Left ventricle myocardium inferior (tissue), 1 donor: ENCODE data around the gene CMPK2. TPM values are rescaled to one million over a fixed set of nuclear protein-coding genes. Genes with fewer than 3 reads are reported as not detected.
A peak's percentile ranks its signal among the peaks of the same experiment; 100 is the strongest.
"Not testable (repeated sequence)": the region's sequence is repeated elsewhere in the genome, so short reads cannot be mapped to it uniquely, and the experiment has no call there.

Source experiments
- DNase-seq: peaks from one replicate; pipeline ENCODE4 v3.0.0-alpha.2; 2020
- H3K27ac ChIP-seq: fragments of 200-600 bp; replicated peaks from 2 replicates; pipeline ENCODE4 v1.8.0; 2021
- H3K27me3 ChIP-seq: fragments of 200-600 bp; 2 replicates; pipeline ENCODE4 v1.8.0; 2021; ENCODE audit warnings: low read depth
- H3K36me3 ChIP-seq: fragments of 200-600 bp; 2 replicates; pipeline ENCODE4 v1.8.0; 2021
- H3K4me1 ChIP-seq: fragments of 200-600 bp; 2 replicates; pipeline ENCODE4 v1.8.0; 2021
- H3K4me3 ChIP-seq: fragments of 200-600 bp; 2 replicates; pipeline ENCODE4 v1.8.0; 2021; ENCODE audit warnings: mild to moderate bottlenecking, moderate library complexity
- H3K9me3 ChIP-seq: fragments of 200-600 bp; replicated peaks from 2 replicates; pipeline ENCODE4 v1.8.0; 2021
- intact Hi-C: fragments of 100-400 bp; cut with micrococcal nuclease; formaldehyde crosslinking; loops from one replicate; pipeline ENCODE4 v1.11.0; 2022
- total RNA-seq: library from RNA; stranded (reverse); fragmentation: NEBNext Ultra II Directional; extraction: Animal tissue kit (Norgen Biotek cat#: 25700); gene quantifications from one replicate; pipeline ENCODE4 v1.2.1, GENCODE V29; 2021
- TF ChIP-seq, protein P1 (sequence below): fragments of 200-600 bp; IDR thresholded peaks from 2 replicates; pipeline ENCODE4 v1.8.0; 2021; ENCODE audit warnings: antibody characterized with exemption, mild to moderate bottlenecking, borderline replicate concordance
- donor health status: DM: no; HTN: yes; CAD: no; lungs with severe emphysema.

CMPK2 gene
- total RNA-seq, 1 donor from 2014 or later, result 3.2 TPM

DNA sequence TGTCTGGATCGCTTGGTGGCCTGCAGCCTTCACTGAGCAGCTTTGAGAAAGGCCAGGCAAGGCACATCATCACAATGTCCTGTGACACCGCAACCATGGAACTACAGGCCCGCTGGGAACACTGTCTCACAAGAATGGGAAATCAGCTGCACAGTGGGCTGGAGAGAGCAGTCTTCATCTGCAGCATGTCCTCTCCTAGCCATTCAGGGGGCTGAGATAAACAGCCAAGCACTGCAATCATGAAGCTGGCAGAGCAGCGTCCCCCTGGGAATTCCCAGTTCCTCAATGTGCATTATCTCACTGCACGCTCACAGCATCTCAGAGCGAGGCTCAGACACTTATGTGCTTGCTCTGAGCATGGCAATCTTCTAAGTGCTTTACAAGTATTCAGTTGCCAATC is 1.9 kb downstream of the CMPK2 start:
- H3K4me3 ChIP-seq, result peak overlapping the region; percentile 87
- peaks cover 48% of the 10 kb centered on the region for H3K4me1 ChIP-seq
- H3K27ac ChIP-seq, result peak overlapping the region; percentile 94
- intact Hi-C loops, result no loop called here
- no peaks in the 10 kb centered on the region for H3K27me3 ChIP-seq
- TF ChIP-seq, protein P1, sequence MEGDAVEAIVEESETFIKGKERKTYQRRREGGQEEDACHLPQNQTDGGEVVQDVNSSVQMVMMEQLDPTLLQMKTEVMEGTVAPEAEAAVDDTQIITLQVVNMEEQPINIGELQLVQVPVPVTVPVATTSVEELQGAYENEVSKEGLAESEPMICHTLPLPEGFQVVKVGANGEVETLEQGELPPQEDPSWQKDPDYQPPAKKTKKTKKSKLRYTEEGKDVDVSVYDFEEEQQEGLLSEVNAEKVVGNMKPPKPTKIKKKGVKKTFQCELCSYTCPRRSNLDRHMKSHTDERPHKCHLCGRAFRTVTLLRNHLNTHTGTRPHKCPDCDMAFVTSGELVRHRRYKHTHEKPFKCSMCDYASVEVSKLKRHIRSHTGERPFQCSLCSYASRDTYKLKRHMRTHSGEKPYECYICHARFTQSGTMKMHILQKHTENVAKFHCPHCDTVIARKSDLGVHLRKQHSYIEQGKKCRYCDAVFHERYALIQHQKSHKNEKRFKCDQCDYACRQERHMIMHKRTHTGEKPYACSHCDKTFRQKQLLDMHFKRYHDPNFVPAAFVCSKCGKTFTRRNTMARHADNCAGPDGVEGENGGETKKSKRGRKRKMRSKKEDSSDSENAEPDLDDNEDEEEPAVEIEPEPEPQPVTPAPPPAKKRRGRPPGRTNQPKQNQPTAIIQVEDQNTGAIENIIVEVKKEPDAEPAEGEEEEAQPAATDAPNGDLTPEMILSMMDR, result no peak
- H3K9me3 ChIP-seq, result peaks cover 10% of the 10 kb centered on the region
- peaks cover 33% of the 10 kb centered on the region for H3K36me3 ChIP-seq
- peak; percentile 33 for DNase-seq

DNA sequence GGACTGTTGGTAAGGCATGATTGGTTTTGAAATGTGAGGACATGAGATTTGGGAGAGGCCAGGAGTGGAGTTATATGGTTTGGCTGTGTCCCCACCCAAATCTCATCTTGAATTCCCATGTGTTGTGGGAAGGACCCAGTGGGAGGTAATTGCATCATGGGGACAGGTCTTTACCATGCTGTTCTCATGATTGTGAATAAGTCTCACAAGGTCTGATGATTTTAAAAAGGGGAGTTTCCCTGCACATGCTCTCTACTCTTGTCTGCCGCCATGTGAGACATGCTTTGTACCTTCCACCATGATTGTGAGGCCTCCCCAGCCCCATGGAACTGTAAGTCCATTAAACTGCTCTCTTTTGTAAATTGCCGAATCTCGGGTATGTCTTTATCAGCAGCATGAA is 5.4 kb downstream of the CMPK2 start:
- intact Hi-C loops, result no loop called here
- Histone ChIP-seq H3K27me3 (no peaks in the 10 kb centered on the region), H3K4me1 (peaks cover 24% of the 10 kb centered on the region), H3K36me3 (peaks cover 48% of the 10 kb centered on the region), H3K27ac (no peak overlapping the region), H3K9me3 (peaks cover 21% of the 10 kb centered on the region), H3K4me3 (no peak overlapping the region)
- DNase-seq, result no peak
- TF ChIP-seq, protein P1, result no peak

DNA sequence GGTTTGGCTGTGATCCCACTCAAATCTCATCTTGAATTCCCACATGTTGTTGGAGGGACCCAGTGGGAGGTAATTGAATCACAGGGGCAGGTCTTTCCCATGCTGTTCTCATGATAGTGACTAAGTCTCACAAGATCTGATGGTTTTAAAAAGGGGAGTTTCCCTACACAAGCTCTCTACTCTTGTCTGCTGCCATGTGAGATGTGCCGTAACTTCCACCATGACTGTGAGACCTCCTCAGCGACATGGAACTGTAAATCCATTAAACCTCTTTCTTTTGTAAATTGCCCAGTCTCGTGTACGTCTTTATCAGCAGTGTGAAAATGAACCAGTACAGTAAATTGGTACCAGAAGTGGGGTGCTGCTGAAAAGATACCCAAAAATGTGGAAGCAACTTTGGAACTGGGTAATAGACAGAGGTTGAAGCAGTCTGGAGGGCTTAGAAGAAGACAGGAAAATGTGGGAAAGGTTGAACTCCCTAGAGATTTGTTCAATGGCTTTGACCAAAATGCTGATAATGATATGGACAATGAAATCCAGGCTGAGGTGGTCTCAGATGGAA is 7.2 kb downstream of the CMPK2 start:
- H3K27ac ChIP-seq, DNase-seq, intact Hi-C loops, H3K27me3 ChIP-seq, H3K4me3 ChIP-seq, H3K4me1 ChIP-seq: not testable (repeated sequence)
- H3K9me3 ChIP-seq, result peaks cover 21% of the 10 kb centered on the region
- peaks cover 52% of the 10 kb centered on the region for H3K36me3 ChIP-seq

DNA sequence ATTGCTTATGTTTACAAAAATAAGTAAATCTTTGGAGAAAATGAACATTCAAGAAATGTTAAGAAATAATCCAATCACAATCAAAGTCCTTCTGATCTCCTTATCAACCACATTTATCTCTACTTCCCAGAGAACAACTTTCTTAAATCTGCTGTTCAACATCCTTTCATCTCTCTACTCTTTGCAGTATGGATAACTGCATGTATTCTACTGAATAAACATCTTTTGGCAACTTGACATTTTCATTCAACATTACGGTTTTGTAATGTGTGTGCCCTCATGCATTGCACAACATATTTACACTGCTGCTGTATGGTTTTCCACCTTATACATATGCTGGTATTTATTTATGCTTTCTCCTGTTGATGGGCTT is 9.2 kb downstream of the CMPK2 start:
- intact Hi-C loops, result no loop called here
- Histone ChIP-seq H3K9me3 (peaks cover 21% of the 10 kb centered on the region), H3K27ac (no peak overlapping the region), H3K36me3 (peaks cover 54% of the 10 kb centered on the region), H3K4me1 (no peaks in the 10 kb centered on the region), H3K4me3 (no peak overlapping the region), H3K27me3 (no peaks in the 10 kb centered on the region)
- TF ChIP-seq, protein P1, result no peak
- DNase-seq, result no peak

DNA sequence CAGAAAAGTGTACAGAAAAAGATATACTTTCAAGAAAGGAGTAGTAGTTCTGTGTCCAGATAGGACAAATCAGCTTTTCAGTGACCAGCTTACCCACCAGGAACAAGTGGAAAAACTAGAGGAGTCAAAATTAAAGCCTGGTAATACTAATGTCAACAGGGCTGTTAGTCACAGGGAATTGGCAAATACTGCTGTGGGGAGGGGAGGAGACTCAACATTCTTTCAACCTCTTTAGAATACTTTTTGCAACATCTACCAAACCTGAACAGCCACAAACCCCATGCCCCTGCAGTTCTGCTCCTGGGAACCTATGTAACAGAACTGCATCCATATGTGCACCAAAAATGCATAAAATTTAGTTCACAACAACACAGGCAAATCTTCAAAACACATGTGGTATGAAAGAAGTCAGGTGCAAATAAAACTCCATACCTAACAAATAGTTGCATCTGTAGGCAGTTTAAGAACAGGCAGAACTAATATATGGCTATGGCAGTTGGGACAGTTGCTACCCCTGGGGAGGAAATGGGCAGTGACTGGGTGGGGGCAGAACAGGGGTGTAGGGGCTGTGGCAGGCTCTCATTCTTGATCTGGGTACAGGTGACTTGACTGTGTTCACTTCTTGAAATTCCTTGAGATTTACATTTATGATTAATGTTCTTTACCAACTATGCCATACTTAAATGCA is 9.7 kb downstream of the CMPK2 start:
- peaks cover 57% of the 10 kb centered on the region for H3K36me3 ChIP-seq
- H3K4me1 ChIP-seq, result no peaks in the 10 kb centered on the region
- TF ChIP-seq, protein P1, result no peak
- intact Hi-C loops, result no loop called here
- no peak overlapping the region for H3K4me3 ChIP-seq
- H3K9me3 ChIP-seq, result peaks cover 26% of the 10 kb centered on the region
- no peaks in the 10 kb centered on the region for H3K27me3 ChIP-seq
- no peak overlapping the region for H3K27ac ChIP-seq
- no peak for DNase-seq

DNA sequence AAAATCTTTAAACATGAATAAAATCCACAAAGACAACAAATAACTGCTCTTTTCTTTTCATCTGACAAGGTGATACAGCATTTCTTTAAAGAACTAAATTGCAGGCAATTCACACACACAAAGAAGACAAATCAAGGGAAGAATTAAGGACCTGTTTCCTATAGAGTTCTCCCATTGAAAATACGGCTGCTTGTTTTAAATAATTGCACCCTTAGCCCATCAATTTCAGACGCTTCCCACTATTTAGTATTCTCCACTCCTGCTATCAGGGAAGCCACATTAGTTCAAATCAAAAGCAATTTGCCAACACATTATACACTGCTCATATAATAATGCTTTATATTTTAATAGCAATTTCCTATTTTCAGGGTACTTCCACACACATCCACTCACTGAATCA is 11.3 kb downstream of the CMPK2 start:
- H3K36me3 ChIP-seq, result peaks cover 57% of the 10 kb centered on the region
- H3K27ac ChIP-seq, result no peak overlapping the region
- no peaks in the 10 kb centered on the region for H3K27me3 ChIP-seq
- TF ChIP-seq, protein P1, result no peak
- DNase-seq, result no peak
- peaks cover 36% of the 10 kb centered on the region for H3K9me3 ChIP-seq
- intact Hi-C loops, result no loop called here
- no peaks in the 10 kb centered on the region for H3K4me1 ChIP-seq
- no peak overlapping the region for H3K4me3 ChIP-seq
